GM21529 (cell line): ENCODE results near the gene LIPJ.

Experiments
- ATAC-seq: cut with Tn5 transposase; IDR thresholded peaks from one replicate; pipeline ENCODE4 v1.9.1; 2021; ENCODE audit not compliant: unreplicated experiment

The LIPJ gene

GRCh38 chr10:88594482-88594881 is 7.9 kb downstream of the LIPJ start:
- ATAC-seq = no peak

GRCh38 chr10:88598055-88598454 is 11.5 kb downstream of the LIPJ start:
- ATAC-seq = peak; percentile 93

- peak; percentile 89 for ATAC-seq
Measured at GRCh38 chr10:88608052-88608732, 21.6 kb downstream of the LIPJ start.

GRCh38 chr10:88608780-88609179 is 22.2 kb downstream of the LIPJ start:
- ATAC-seq = no peak

GRCh38 chr10:88616250-88616977 is 29.9 kb downstream of the LIPJ start:
- no peak for ATAC-seq

- ATAC-seq = no peak
Measured at GRCh38 chr10:88617772-88618300, 31.3 kb downstream of the LIPJ start.

GRCh38 chr10:88618496-88618895 is 31.9 kb downstream of the LIPJ start:
- no peak for ATAC-seq

GRCh38 chr10:88620441-88620840 is 33.9 kb downstream of the LIPJ start:
- no peak for ATAC-seq

GRCh38 chr10:88623835-88624234 is 37.3 kb downstream of the LIPJ start:
- ATAC-seq = no peak

GRCh38 chr10:88624840-88625239 is 38.3 kb downstream of the LIPJ start:
- no peak for ATAC-seq

GRCh38 chr10:88640186-88640585 is 53.6 kb downstream of the LIPJ start:
- no peak for ATAC-seq

GRCh38 chr10:88642209-88642608 is 55.6 kb downstream of the LIPJ start:
- no peak for ATAC-seq

- ATAC-seq = no peak
Measured at GRCh38 chr10:88642963-88643362, 56.4 kb downstream of the LIPJ start.

- no peak for ATAC-seq
Measured at GRCh38 chr10:88647061-88647615, 60.6 kb downstream of the LIPJ start.

- ATAC-seq = no peak
Measured at GRCh38 chr10:88651101-88651551, 64.6 kb downstream of the LIPJ start.

- ATAC-seq = no peak
Measured at GRCh38 chr10:88652616-88653015, 66.1 kb downstream of the LIPJ start.
